Central memory CD8-positive, alpha-beta T cell (primary cell): ENCODE data around the gene CLEC7A.

ENCODE experiments used
- ATAC-seq: fragments of 150-1000 bp; cut with Tn5 transposase; replicated peaks from 2 replicates; pipeline ENCODE4 v1.10.0; 2022; ENCODE audit warnings: mild to moderate bottlenecking, moderate FRiP score, moderate number of reproducible peaks; ENCODE audit not compliant: poor library complexity, severe bottlenecking; ENCODE audit errors: extremely low read depth
- DNase-seq, 2 donors: peaks; one replicate each; pipeline ENCODE4 v3.0.0; 2021; ENCODE audit warnings: low spot score in 2 of 2
- H3K27ac Mint-ChIP-seq: one replicate; pipeline ENCODE4 v1.8.0; 2022; ENCODE audit warnings: low read depth, mild to moderate bottlenecking, moderate library complexity, mixed read lengths
- H3K27me3 Mint-ChIP-seq: one replicate; pipeline ENCODE4 v1.8.0; 2022; ENCODE audit warnings: mixed read lengths
- H3K36me3 Mint-ChIP-seq: one replicate; pipeline ENCODE4 v1.8.0; 2022; ENCODE audit warnings: mild to moderate bottlenecking, moderate library complexity, mixed read lengths; ENCODE audit not compliant: insufficient read depth
- H3K4me1 Mint-ChIP-seq: one replicate; pipeline ENCODE4 v1.8.0; 2022; ENCODE audit warnings: mixed read lengths
- H3K4me3 Mint-ChIP-seq: one replicate; pipeline ENCODE4 v1.8.0; 2022; ENCODE audit warnings: mild to moderate bottlenecking, moderate library complexity, mixed read lengths
- H3K9me3 Mint-ChIP-seq: one replicate; pipeline ENCODE4 v1.8.0; 2022; ENCODE audit warnings: mixed read lengths

Gene CLEC7A

DNA sequence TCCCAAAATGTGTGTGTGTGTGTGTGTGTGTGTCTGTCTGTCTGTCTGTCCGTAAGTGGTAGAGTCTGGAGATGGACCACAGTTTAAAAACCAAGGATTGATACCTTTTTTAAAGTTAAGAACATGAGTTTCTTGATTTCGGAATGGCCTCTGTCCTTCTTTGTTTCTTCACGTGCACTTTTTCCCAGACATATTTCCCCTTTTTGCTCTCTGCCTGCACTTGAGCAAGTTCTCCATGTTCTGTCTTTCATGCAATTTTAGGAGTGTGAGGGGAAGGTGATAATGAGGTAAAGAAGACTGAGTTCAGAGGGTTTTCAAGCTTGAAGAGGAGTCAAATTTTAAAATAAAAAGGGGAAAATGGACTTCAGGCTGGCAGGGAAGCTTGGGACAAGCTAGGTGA, 29.3 kb upstream of the CLEC7A start:
- DNase-seq (no peak), ATAC-seq (no peak)
- no peak overlapping the region for H3K27ac Mint-ChIP-seq
- no peaks in the 10 kb centered on the region for H3K27me3 Mint-ChIP-seq
- no peaks in the 10 kb centered on the region for H3K4me1 Mint-ChIP-seq
- peaks cover 2% of the 10 kb centered on the region for H3K36me3 Mint-ChIP-seq
- H3K9me3 Mint-ChIP-seq = no peaks in the 10 kb centered on the region
- no peak overlapping the region for H3K4me3 Mint-ChIP-seq

DNA sequence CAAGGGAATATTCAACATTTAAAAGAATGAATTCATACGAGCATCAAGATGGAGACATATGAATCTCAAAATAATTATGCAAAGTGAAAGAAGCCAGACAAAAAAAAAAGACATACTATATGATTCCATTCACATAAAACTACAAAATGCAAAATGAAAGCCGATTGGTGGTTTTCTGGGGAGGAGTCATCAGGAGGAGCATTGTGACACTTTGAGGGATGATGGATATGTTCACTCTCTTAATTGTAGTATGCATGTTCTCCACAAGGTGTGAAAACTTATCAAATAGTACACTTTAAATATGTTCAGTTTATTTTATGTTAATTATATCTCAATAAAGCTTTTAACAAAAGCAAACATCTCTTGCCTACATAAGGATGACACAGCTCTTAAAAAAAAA, 28.4 kb upstream of the CLEC7A start:
- no peak for ATAC-seq
- Mint-ChIP-seq H3K9me3 (no peaks in the 10 kb centered on the region), H3K36me3 (peaks cover 2% of the 10 kb centered on the region), H3K4me1 (peaks cover 8% of the 10 kb centered on the region), H3K27ac (no peak overlapping the region), H3K27me3 (no peaks in the 10 kb centered on the region), H3K4me3 (no peak overlapping the region)
- DNase-seq = no peak

DNA sequence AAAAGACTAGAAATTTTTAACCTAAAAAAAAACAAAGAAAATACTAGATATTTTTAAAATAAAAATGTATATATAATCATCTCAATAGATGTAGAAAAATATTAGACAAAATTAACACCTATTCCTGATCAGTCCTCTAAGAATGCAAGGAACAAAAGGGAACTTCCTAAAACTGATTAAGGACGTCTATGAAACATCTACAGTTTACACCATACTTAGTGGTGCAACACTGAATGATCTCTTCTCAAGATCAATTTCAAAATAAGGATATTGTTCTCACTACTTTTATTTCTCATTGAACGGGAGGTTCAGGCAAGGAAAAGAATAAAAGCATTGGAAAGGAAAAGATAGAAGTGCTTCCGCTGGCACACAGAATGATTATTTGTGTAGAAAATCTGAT, 26.0 kb upstream of the CLEC7A start:
- Mint-ChIP-seq H3K27me3 (no peaks in the 10 kb centered on the region), H3K4me3 (no peak overlapping the region), H3K4me1 (peaks cover 9% of the 10 kb centered on the region), H3K27ac (no peak overlapping the region), H3K36me3 (peaks cover 2% of the 10 kb centered on the region), H3K9me3 (no peaks in the 10 kb centered on the region)
- ATAC-seq (no peak), DNase-seq (no peak)

DNA sequence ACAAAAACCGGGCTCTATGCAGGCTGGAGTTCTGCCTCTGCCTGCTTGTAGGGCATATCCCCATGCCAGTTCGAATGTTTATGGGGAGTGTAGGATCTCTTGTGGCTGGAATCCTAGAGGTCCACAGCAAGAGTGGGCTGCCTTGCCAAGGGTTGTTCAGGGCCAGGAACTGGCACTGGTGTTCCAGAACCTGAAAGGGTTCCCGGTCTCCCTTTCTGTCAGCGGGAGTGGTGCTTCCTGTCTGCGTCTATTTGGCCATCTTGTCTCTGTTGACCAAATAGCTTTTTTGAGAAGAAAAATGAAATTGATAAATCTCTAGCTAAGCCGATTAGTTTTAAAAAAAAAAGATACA, 24.1 kb upstream of the CLEC7A start:
- Mint-ChIP-seq H3K9me3 (no peaks in the 10 kb centered on the region), H3K4me1 (peaks cover 9% of the 10 kb centered on the region), H3K27me3 (no peaks in the 10 kb centered on the region), H3K4me3 (peak overlapping the region; percentile 86), H3K27ac (no peak overlapping the region), H3K36me3 (peaks cover 2% of the 10 kb centered on the region)
- DNase-seq (no peak), ATAC-seq (no peak)

DNA sequence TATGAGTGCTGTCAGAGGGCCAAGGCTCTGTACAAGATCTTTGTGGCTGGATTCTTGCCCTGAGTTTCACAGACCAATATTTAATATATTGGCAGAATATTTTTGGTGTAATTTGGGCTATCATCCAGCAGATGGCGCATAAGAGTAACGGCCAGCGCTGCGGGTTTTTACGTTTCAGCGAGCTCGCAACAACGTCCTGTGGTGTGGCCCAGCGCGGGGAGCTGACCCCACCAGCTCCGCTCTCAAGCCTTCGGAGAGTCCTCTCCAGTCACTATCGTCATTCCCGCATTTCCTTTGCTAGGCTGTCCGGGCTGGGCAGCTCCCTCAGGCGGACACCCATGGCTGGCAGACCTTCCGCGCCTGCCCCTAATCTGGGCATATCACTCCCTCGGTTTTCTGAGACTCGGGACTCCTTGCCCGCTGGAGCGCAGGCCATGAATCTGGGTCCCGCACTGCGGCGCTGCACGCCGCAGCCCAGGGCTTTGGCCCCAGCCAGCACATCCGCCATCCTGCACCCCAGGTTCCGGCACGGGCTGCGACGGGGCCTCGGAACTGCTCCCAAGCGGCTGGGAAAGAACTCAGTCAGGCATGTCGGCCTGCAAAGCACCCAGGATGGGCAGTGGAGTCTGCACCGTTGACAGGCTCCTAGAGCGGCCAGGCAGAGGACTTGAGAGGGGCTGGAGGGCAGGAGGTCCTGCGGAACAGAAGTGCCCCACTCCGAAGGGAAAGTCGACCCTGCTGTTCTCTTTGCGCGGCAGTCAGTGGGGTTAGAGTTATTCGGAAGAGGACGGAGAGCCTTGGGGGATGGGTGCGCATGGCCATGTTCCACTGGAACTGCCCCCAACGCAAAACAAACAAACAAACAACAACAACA, 23.5 kb upstream of the CLEC7A start:
- H3K27ac Mint-ChIP-seq = peak overlapping the region; percentile 29
- ATAC-seq (peak; percentile 66), DNase-seq (peak; percentile 50 to 53)
- H3K27me3 Mint-ChIP-seq = no peaks in the 10 kb centered on the region
- no peaks in the 10 kb centered on the region for H3K9me3 Mint-ChIP-seq
- H3K4me1 Mint-ChIP-seq = peaks cover 9% of the 10 kb centered on the region
- peak overlapping the region; percentile 86 for H3K4me3 Mint-ChIP-seq
- peaks cover 2% of the 10 kb centered on the region for H3K36me3 Mint-ChIP-seq

DNA sequence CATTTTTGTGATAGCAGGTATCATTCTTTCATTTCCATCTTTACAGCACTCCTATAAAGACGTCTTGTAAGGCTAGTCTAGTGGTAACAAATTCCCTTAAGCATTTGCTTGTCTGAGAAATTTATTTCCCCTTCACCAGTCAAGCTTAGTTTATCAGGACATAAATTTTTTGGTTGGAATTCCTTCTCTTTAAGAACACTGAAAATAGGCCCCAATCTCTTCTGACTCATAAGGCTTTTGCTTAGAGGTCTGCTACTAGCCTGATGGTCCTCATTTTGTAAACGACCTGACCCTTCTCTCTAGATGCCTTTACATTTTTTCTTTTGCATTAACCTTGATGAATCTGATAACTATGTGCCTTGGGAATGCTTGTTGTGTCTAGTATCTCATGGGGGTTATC, 21.6 kb upstream of the CLEC7A start:
- no peak for ATAC-seq
- no peak for DNase-seq
- no peaks in the 10 kb centered on the region for H3K9me3 Mint-ChIP-seq
- peaks cover 9% of the 10 kb centered on the region for H3K4me1 Mint-ChIP-seq
- no peak overlapping the region for H3K4me3 Mint-ChIP-seq
- no peaks in the 10 kb centered on the region for H3K27me3 Mint-ChIP-seq
- H3K36me3 Mint-ChIP-seq = peaks cover 2% of the 10 kb centered on the region
- no peak overlapping the region for H3K27ac Mint-ChIP-seq

DNA sequence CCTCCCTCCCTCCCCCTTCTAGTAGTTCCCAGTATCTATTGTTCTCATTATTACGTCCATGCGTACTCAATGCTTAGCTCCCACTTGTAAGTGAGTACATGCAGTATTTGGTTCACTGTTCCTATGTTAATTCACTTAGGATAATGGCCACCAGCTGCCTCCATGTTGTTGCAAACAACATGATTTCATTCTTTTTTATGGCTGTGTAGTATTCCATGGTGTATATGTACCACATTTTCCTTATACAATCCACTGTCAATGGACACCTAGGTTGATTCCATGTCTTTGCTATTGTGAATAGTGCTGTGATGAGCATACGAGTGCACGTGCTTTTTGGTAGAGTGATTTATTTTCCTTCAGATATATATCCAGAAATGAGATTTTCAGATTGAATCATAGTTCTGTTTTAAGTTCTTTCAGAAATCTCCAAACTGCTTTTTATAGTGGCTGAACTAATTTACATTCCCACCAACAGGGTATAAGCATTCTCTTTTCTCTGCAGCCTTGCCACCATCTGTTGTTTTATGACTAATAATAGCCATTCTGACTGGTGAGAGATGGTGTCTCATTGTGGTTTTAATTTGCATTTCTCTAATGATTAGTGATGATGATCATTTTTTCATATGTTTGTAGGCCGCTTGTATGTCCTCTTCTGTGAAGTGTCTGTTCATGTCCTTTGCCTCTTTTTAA, 17.9 kb upstream of the CLEC7A start:
- Mint-ChIP-seq H3K36me3 (no peaks in the 10 kb centered on the region), H3K9me3 (no peaks in the 10 kb centered on the region), H3K4me3 (no peak overlapping the region), H3K4me1 (no peaks in the 10 kb centered on the region), H3K27me3 (peaks cover 20% of the 10 kb centered on the region), H3K27ac (no peak overlapping the region)
- ATAC-seq = no peak
- no peak for DNase-seq

DNA sequence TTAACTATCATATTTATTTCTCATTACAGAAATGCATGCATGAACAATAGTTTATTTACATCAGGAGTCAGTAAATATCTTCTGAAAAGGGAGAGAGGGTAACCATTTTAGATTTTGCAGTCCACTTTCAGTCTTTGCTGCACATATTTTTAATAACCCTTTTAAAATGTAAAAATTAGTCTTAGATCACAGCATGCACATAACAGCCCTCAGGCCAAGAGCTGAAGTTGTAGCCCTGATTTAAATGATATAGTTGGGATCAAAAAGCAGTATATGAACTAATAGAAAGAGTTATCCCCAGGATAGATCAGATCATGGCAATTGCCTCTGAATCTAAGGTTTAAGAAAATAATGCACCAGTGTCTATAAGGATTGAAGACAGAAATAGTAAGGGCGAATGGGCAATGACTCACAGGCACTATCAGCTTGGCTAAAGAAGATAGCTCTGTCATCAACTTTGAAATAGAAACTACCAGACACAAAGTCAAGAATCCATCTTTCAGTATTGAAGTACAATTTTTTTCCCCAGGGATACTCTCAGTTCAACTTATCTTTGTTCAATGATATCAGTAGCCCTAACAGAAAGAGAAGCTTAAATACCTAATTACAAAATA, 13.1 kb upstream of the CLEC7A start:
- Mint-ChIP-seq H3K36me3 (peaks cover 3% of the 10 kb centered on the region), H3K4me3 (no peak overlapping the region), H3K4me1 (no peaks in the 10 kb centered on the region), H3K27ac (no peak overlapping the region), H3K27me3 (peaks cover 20% of the 10 kb centered on the region), H3K9me3 (no peaks in the 10 kb centered on the region)
- ATAC-seq (no peak), DNase-seq (no peak)

DNA sequence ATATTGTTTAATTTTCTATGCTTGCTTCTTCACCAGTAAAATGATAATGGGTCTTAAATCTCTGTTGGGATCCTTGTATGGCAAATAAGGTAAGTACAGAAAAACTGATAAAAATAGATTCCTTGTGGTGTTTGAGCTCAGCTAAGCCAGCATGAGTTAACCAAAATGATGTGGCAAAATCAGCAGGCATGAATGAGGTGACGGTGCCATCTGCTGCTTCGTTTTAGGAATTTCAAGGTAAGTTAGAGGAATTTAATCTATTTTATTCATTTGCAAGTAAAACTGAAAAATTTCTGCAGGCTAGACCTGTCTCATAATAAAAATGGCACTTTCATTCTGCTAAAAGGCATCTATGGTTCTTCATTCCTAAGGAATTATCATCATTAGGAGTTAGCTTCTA, 10.0 kb upstream of the CLEC7A start:
- DNase-seq (no peak), ATAC-seq (no peak)
- Mint-ChIP-seq H3K27me3 (peaks cover 20% of the 10 kb centered on the region), H3K27ac (no peak overlapping the region), H3K4me1 (no peaks in the 10 kb centered on the region), H3K36me3 (peaks cover 5% of the 10 kb centered on the region), H3K4me3 (no peak overlapping the region), H3K9me3 (no peaks in the 10 kb centered on the region)

DNA sequence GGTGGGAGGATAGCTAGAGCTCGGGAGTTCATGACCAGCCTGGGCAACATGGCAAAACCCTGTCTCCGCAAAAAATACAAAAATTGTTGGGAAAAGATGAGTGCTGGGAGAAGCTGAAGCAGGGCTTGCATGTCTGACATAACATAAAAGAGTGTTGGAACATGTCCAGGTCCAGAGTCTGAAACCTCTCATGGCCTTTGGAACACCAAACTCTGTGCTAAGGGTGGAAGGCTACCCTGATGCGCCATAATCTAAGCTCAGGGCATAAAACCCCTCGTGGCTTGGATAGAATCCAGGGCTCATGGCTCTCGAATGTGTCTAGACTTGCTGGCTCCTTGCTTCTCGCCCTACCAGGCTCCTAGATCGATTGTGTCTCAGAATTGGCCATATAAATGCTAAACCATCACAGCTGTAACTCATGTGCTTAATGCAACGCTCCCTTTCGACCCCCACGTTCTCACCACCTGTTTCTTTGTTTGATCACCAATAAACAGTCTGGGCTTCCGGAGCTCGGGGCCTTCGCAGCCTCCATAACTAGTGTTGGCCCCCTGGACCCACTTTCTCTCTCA, 6.7 kb upstream of the CLEC7A start:
- H3K36me3 Mint-ChIP-seq = peaks cover 5% of the 10 kb centered on the region
- no peaks in the 10 kb centered on the region for H3K4me1 Mint-ChIP-seq
- DNase-seq = no peak
- H3K4me3 Mint-ChIP-seq = no peak overlapping the region
- ATAC-seq = no peak
- H3K9me3 Mint-ChIP-seq = no peaks in the 10 kb centered on the region
- H3K27me3 Mint-ChIP-seq = no peaks in the 10 kb centered on the region
- no peak overlapping the region for H3K27ac Mint-ChIP-seq

DNA sequence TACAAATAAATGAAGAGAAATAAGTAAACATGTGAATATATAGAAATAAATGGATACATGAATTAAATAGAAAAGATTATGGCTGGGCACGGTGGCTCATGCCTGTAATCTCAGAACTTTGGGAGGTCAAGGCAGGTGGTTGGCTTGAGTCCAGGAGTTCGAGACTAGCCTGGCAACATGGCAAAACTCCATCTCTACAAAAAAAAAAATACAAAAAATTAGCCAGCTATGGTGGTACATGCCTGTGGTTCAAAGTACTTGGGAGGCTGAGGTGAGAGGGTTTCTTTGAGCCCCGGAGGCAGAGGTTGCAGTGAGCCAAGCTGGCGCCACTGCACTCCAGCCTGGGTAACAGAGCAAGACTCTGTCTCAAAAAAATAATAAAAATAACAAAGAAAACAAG, 5.1 kb upstream of the CLEC7A start:
- Mint-ChIP-seq H3K36me3 (peaks cover 4% of the 10 kb centered on the region), H3K4me3 (no peak overlapping the region), H3K4me1 (no peaks in the 10 kb centered on the region), H3K9me3 (no peaks in the 10 kb centered on the region), H3K27ac (no peak overlapping the region), H3K27me3 (peaks cover 9% of the 10 kb centered on the region)
- ATAC-seq (no peak), DNase-seq (no peak)

DNA sequence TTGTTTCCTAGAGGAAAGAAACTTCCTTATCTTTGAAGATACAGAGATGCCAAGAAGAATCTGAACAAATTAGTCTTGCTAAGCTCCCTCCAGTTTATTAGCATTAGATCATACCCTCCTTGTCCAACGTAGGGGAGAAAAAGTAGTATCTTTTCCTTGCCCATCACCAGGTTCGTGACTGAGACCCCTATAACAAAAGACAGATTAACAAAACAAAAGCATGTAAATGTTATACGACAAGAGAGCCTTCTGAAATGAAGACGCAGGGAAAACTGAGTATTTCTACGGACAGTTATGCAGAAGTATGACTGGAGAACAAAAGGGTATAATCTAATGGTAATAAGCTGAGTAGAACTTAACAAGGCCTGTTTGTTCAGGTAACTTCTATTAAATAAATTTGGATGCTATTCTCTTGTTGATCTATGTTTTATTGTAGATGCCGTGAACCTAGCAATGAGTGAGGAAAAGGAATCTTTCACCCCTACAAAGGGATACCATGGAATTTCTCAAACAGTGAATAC, 2.9 kb upstream of the CLEC7A start:
- Mint-ChIP-seq H3K4me3 (no peak overlapping the region), H3K27ac (no peak overlapping the region), H3K27me3 (peaks cover 23% of the 10 kb centered on the region), H3K9me3 (no peaks in the 10 kb centered on the region), H3K4me1 (no peaks in the 10 kb centered on the region), H3K36me3 (peaks cover 1% of the 10 kb centered on the region)
- ATAC-seq = no peak
- DNase-seq = no peak
